MM.1S (cell line): ENCODE results near the gene ACVR1.

ENCODE experiments used
- CTCF ChIP-seq: fragments of 300-600 bp; sonication (generic); IDR thresholded peaks from 2 replicates; pipeline ENCODE4 v1.5.1; 2016; ENCODE audit warnings: antibody characterized with exemption, low read length, mixed read lengths
- EZH2 ChIP-seq: fragments of 300-600 bp; sonication (generic); optimal IDR thresholded peaks from 2 replicates; pipeline ENCODE3; 2017; ENCODE audit warnings: low read depth, mild to moderate bottlenecking, antibody characterized with exemption, low read length, mixed read lengths
- EZH2phosphoT487 ChIP-seq: fragments of 300-600 bp; sonication (generic); IDR thresholded peaks from 2 replicates; pipeline ENCODE4 v1.6.1; 2018; ENCODE audit warnings: antibody characterized with exemption, low read length

GRCh38 chr2:157911750-157912149 is 35.6 kb upstream of the ACVR1 start:
- TF ChIP-seq CTCF: no peak
- no peak for TF ChIP-seq EZH2
- no peak for TF ChIP-seq EZH2phosphoT487
